BLaER1 (cell line): ENCODE data around the gene PRRX1.

Source experiments
- H3K27ac ChIP-seq: shearing (Covaris generic); formaldehyde crosslinking; 2 replicates; pipeline ENCODE4 v1.8.1; 2022
- H3K27me3 ChIP-seq: shearing (Covaris generic); formaldehyde crosslinking; 2 replicates; pipeline ENCODE4 v1.8.1; 2022
- H3K36me3 ChIP-seq: shearing (Covaris generic); formaldehyde crosslinking; 2 replicates; pipeline ENCODE4 v1.8.1; 2022
- H3K4me1 ChIP-seq: shearing (Covaris generic); formaldehyde crosslinking; 2 replicates; pipeline ENCODE4 v1.8.1; 2022
- H3K4me2 ChIP-seq: shearing (Covaris generic); formaldehyde crosslinking; 2 replicates; pipeline ENCODE4 v1.8.1; 2022
- H3K4me3 ChIP-seq: shearing (Covaris generic); formaldehyde crosslinking; 2 replicates; pipeline ENCODE4 v1.8.1; 2022
- H3K9ac ChIP-seq: shearing (Covaris generic); formaldehyde crosslinking; 2 replicates; pipeline ENCODE4 v1.8.1; 2022
- H3K9me3 ChIP-seq: shearing (Covaris generic); formaldehyde crosslinking; 2 replicates; pipeline ENCODE4 v1.8.1; 2022
- H4K20me1 ChIP-seq: shearing (Covaris generic); formaldehyde crosslinking; 2 replicates; pipeline ENCODE4 v1.8.1; 2022
- Cebpa-rat ChIP-seq: shearing (Covaris generic); IDR thresholded peaks from 2 replicates; pipeline ENCODE4 v1.8.1; 2022

Gene PRRX1

DNA sequence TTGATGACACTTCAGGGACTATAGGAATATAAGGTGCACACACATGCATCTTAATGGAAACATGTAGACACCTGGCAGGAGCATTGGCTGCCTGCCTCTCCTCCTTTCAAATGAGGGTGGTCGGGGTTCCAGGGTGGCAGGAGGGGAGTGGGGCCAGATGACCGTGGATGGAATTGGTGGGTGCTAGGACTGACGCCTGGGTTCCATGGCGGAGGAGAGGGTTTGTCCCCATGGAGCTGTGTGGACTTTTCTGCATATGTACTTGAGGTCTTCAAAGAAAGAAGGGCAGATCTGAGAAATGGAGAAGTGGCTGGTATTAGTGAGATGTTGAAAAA lies 7.7 kb downstream of the PRRX1 start:
- H3K9ac ChIP-seq: no peak overlapping the region
- H3K9me3 ChIP-seq: no peaks in the 10 kb centered on the region
- H3K4me2 ChIP-seq: no peak overlapping the region
- no peak overlapping the region for H3K27ac ChIP-seq
- H3K27me3 ChIP-seq: no peaks in the 10 kb centered on the region
- no peak for TF ChIP-seq Cebpa-rat
- no peaks in the 10 kb centered on the region for H3K36me3 ChIP-seq
- H4K20me1 ChIP-seq: no peaks in the 10 kb centered on the region
- H3K4me3 ChIP-seq: no peak overlapping the region
- H3K4me1 ChIP-seq: no peaks in the 10 kb centered on the region

DNA sequence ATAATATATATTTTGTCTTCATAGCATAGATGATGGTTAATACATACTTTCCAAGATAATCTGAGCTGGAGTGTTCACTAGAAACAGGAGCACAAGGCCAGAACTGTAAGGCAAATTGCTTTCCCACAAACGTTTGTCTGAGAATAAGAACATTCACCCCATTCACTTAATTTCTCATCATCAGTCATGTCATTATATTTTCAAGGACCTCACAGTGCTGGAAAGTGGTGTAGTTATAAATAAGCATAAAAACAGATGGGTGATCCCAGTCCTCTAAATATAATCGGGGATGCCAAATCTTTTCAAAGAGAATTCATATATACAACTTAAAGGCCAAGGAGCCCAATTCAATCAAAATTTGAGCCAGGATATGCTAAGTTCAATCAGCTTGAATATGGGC lies 8.4 kb downstream of the PRRX1 start:
- no peak overlapping the region for H3K4me3 ChIP-seq
- no peak for TF ChIP-seq Cebpa-rat
- H3K4me2 ChIP-seq: no peak overlapping the region
- no peak overlapping the region for H3K9ac ChIP-seq
- H4K20me1 ChIP-seq: no peaks in the 10 kb centered on the region
- H3K27me3 ChIP-seq: no peaks in the 10 kb centered on the region
- H3K27ac ChIP-seq: no peak overlapping the region
- no peaks in the 10 kb centered on the region for H3K9me3 ChIP-seq
- no peaks in the 10 kb centered on the region for H3K36me3 ChIP-seq
- no peaks in the 10 kb centered on the region for H3K4me1 ChIP-seq

DNA sequence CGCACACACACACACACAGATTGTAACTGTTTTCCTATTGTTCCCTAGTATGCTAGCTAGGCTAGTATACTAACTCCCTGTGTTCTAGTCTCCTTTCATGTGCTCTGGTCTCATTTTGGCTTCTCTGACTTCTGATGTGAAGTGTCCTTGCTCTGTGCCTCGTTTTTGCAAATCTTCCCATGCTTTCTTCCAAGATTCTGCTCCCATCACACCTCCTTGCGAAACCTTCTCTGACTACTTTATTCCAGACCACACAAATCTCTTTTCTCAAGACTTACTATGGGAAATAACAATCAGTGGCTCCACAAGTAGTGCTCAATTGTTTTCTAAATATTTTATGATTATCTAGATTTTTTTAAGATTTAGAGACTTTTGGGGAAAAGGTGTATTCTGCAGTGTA lies 10.3 kb downstream of the PRRX1 start:
- Histone ChIP-seq H3K27ac (no peak overlapping the region), H3K27me3 (no peaks in the 10 kb centered on the region), H3K4me3 (no peak overlapping the region), H4K20me1 (no peaks in the 10 kb centered on the region), H3K4me1 (no peaks in the 10 kb centered on the region), H3K4me2 (no peak overlapping the region), H3K9me3 (no peaks in the 10 kb centered on the region), H3K36me3 (no peaks in the 10 kb centered on the region), H3K9ac (no peak overlapping the region)
- no peak for TF ChIP-seq Cebpa-rat

- Histone ChIP-seq H3K36me3 (no peaks in the 10 kb centered on the region), H3K27me3 (no peaks in the 10 kb centered on the region), H4K20me1 (no peaks in the 10 kb centered on the region), H3K4me3 (no peak overlapping the region), H3K27ac (no peak overlapping the region), H3K4me2 (no peak overlapping the region), H3K4me1 (no peaks in the 10 kb centered on the region), H3K9ac (no peak overlapping the region), H3K9me3 (no peaks in the 10 kb centered on the region)
- no peak for TF ChIP-seq Cebpa-rat
Measured at GRCh38 chr1:170674986-170675385, 11.1 kb downstream of the PRRX1 start.

DNA sequence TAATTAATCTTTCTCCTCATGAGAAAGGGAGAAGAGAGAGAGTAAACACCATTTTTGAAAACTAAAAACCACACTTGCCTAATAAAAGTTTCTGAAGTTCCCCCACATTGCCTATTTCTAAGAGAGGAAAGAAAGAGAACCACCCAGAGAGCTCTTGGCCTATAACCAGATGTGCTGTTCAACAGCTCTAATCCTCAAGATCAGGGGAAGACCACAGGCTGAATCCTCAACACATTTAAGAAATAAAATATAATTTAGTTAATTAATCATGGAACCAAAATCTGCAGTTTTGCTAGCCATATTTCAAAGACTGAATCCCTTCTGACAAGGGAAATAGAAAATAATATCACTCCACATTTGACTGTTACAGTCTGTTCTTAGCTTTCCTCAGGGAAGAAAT lies 11.9 kb downstream of the PRRX1 start:
- no peak overlapping the region for H3K4me3 ChIP-seq
- no peaks in the 10 kb centered on the region for H4K20me1 ChIP-seq
- no peak overlapping the region for H3K4me2 ChIP-seq
- H3K27ac ChIP-seq: no peak overlapping the region
- H3K4me1 ChIP-seq: no peaks in the 10 kb centered on the region
- no peak for TF ChIP-seq Cebpa-rat
- no peaks in the 10 kb centered on the region for H3K36me3 ChIP-seq
- H3K9ac ChIP-seq: no peak overlapping the region
- H3K9me3 ChIP-seq: no peaks in the 10 kb centered on the region
- no peaks in the 10 kb centered on the region for H3K27me3 ChIP-seq

GRCh38 chr1:170676628-170677027 lies 12.7 kb downstream of the PRRX1 start:
- H3K4me2 ChIP-seq: no peak overlapping the region
- H3K27ac ChIP-seq: no peak overlapping the region
- no peak overlapping the region for H3K4me3 ChIP-seq

DNA sequence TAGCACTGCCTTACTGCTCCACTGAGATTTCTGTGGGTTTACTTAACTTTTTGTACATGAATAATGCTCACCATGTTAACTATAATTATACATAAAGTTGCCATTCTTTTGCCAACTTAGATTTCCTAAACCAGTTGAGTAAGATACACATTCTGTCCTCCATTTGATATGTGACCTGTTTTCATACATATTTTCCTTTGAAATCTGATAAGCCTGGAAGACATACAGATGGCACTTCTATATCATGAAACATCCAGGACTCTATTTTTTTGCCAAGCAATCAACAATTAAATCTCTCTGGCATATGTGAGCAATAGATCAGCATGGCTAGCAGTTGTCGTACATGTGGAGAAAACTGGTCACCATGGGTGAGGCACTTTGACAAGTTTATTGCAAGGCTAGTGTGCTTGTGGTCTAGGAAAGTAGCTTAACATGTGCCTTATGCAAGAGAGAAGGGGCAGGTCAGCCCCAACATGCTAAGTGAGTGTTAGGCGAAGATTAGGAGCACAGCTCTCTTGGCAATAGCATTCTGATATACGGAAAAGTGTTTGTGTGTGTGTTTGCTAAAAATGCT lies 14.2 kb downstream of the PRRX1 start:
- no peak overlapping the region for H3K4me2 ChIP-seq
- H3K4me1 ChIP-seq: no peaks in the 10 kb centered on the region
- TF ChIP-seq Cebpa-rat: no peak
- no peaks in the 10 kb centered on the region for H3K36me3 ChIP-seq
- no peaks in the 10 kb centered on the region for H3K9me3 ChIP-seq
- H3K9ac ChIP-seq: no peak overlapping the region
- H3K27me3 ChIP-seq: no peaks in the 10 kb centered on the region
- H4K20me1 ChIP-seq: no peaks in the 10 kb centered on the region
- no peak overlapping the region for H3K4me3 ChIP-seq
- H3K27ac ChIP-seq: no peak overlapping the region

More at GRCh38 chr1:170676628-170677027, 12.7 kb downstream of the PRRX1 start:
- Histone ChIP-seq H3K27me3 (no peaks in the 10 kb centered on the region), H3K9ac (no peak overlapping the region), H3K9me3 (no peaks in the 10 kb centered on the region), H3K4me1 (no peaks in the 10 kb centered on the region), H4K20me1 (no peaks in the 10 kb centered on the region), H3K36me3 (no peaks in the 10 kb centered on the region)
- TF ChIP-seq Cebpa-rat: no peak

DNA sequence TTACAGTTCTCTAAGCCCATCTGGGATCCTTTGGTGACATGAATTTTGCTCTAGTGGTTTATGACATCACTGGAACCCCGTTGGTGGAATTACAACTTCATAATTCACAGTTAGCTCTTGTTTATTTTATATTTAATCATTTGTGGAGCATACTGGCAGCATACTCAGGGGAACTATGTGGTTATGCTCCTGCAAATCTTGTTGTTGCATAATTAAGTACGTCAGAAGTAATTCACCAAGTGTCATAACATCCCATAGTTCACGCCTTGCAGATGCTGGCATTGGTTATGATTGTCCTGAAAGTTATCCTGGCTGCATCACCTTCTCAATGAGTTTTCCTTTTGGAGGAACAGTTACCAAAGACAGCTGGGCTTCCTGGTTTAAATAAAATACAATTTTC lies 16.5 kb downstream of the PRRX1 start:
- Histone ChIP-seq H3K27ac (no peak overlapping the region), H3K9ac (no peak overlapping the region), H3K27me3 (no peaks in the 10 kb centered on the region), H3K4me2 (no peak overlapping the region), H3K9me3 (no peaks in the 10 kb centered on the region), H3K4me1 (no peaks in the 10 kb centered on the region), H3K4me3 (no peak overlapping the region), H4K20me1 (no peaks in the 10 kb centered on the region), H3K36me3 (no peaks in the 10 kb centered on the region)
- no peak for TF ChIP-seq Cebpa-rat

- H3K36me3 ChIP-seq: no peaks in the 10 kb centered on the region
- H3K9ac ChIP-seq: no peak overlapping the region
- H3K4me2 ChIP-seq: no peak overlapping the region
- no peaks in the 10 kb centered on the region for H3K4me1 ChIP-seq
- H3K27ac ChIP-seq: no peak overlapping the region
- H3K27me3 ChIP-seq: no peaks in the 10 kb centered on the region
- no peak for TF ChIP-seq Cebpa-rat
- H3K4me3 ChIP-seq: no peak overlapping the region
- no peaks in the 10 kb centered on the region for H3K9me3 ChIP-seq
- no peaks in the 10 kb centered on the region for H4K20me1 ChIP-seq
Measured at GRCh38 chr1:170682169-170682568, 18.2 kb downstream of the PRRX1 start.

DNA sequence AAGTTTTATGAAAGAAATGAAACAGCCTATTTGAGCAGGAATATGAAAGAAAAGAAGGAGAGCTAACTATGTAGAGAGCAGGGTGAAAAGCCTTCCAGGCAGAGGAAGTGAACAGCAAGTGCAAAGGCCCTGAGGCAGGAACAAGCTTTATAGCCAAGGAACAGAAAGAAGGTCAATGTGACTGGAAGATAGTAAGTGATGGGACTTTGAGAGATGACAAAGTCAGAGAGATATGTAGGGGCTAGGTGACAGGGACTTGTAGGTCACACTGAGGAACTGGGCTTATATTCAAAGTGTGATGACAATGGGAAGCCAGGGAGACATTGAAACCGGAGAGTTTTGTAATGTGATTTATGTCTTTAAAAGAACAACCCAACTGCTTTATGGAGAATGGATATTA lies 18.9 kb downstream of the PRRX1 start:
- no peaks in the 10 kb centered on the region for H3K4me1 ChIP-seq
- H4K20me1 ChIP-seq: no peaks in the 10 kb centered on the region

DNA sequence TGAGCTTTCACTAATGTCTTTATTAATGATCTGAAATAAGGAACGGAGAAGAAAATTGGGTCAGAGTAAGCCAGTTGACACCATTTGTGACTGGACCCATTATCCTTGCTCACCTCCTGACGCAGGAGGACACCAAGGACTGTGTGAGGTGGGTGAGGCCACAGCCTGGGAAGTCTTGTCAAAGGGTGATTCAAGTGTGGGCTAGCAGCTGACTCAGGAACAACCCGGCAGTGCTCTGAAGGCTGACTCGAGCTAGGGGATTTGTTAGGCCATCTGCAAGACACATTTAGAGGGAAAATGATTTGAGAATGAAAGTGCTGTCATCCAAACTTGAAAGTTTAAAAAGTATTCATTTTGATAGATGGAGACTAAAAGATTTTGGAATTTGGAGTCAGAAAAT lies 21.2 kb downstream of the PRRX1 start:
- H3K4me1 ChIP-seq: no peaks in the 10 kb centered on the region
- no peaks in the 10 kb centered on the region for H3K27me3 ChIP-seq
- no peak overlapping the region for H3K9ac ChIP-seq
- no peak overlapping the region for H3K27ac ChIP-seq
- no peaks in the 10 kb centered on the region for H3K36me3 ChIP-seq
- H3K9me3 ChIP-seq: no peaks in the 10 kb centered on the region
- no peak for TF ChIP-seq Cebpa-rat
- no peak overlapping the region for H3K4me3 ChIP-seq
- no peak overlapping the region for H3K4me2 ChIP-seq
- H4K20me1 ChIP-seq: no peaks in the 10 kb centered on the region

More for the DNA sequence above, 18.9 kb downstream of the PRRX1 start:
- no peak overlapping the region for H3K4me2 ChIP-seq
- no peak overlapping the region for H3K4me3 ChIP-seq
- no peak overlapping the region for H3K9ac ChIP-seq
- H3K9me3 ChIP-seq: no peaks in the 10 kb centered on the region
- no peak overlapping the region for H3K27ac ChIP-seq
- H3K36me3 ChIP-seq: no peaks in the 10 kb centered on the region
- TF ChIP-seq Cebpa-rat: no peak
- H3K27me3 ChIP-seq: no peaks in the 10 kb centered on the region
